ENCODE data around the gene PARD3. TPM values are rescaled to one million over a fixed set of nuclear protein-coding genes. Genes with fewer than 3 reads are reported as not detected.

PARD3 gene
- total and polyA plus RNA-seq, 7 donors, result 20.2 to 84.4 (median 53.4) TPM

GRCh38 chr10:34548466-34548865 is 266.6 kb downstream of the PARD3 start:
- no peak for TF ChIP-seq CTCF (IDR thresholded peaks at IDR 0.05)
- ATAC-seq (no peak), DNase-seq (no peak)
- no peak overlapping the region for H3K27ac ChIP-seq
- no peaks in the 10 kb centered on the region for H3K36me3 ChIP-seq (ENCODE audit: insufficient read depth in 1 of 2, low read depth in 1 of 2)
- H3K27me3 ChIP-seq (ENCODE audit: insufficient read depth in 3 of 3, low read length in 2 of 3), result no peaks in the 10 kb centered on the region
- no peak overlapping the region for H3K4me3 ChIP-seq
- 31 to 78% (median 39%) methylated on average over 4 of the region's 4 CpGs for WGBS, 3 donors
- peaks cover 33% of the 10 kb centered on the region for H3K4me1 ChIP-seq
- H3K9me3 ChIP-seq, result no peaks in the 10 kb centered on the region
- intact Hi-C loops (cut with DNase I), result no loop called here

GRCh38 chr10:34547695-34548094 is 267.4 kb downstream of the PARD3 start:
- no peaks in the 10 kb centered on the region for H3K9me3 ChIP-seq
- H3K36me3 ChIP-seq (ENCODE audit: insufficient read depth in 1 of 2, low read depth in 1 of 2), result no peaks in the 10 kb centered on the region
- DNase-seq, result no peak
- no peak for ATAC-seq
- no peaks in the 10 kb centered on the region for H3K27me3 ChIP-seq (ENCODE audit: insufficient read depth in 3 of 3, low read length in 2 of 3)
- intact Hi-C loops (cut with DNase I), result no loop called here
- 89 to 95% (median 94%) methylated on average over 2 of the region's 2 CpGs for WGBS, 3 donors
- H3K27ac ChIP-seq, result no peak overlapping the region
- no peak overlapping the region for H3K4me3 ChIP-seq
- no peak for TF ChIP-seq CTCF (IDR thresholded peaks at IDR 0.05)
- peaks cover 33% of the 10 kb centered on the region for H3K4me1 ChIP-seq

GRCh38 chr10:34547291-34547690 is 267.8 kb downstream of the PARD3 start:
- no peak for TF ChIP-seq CTCF (IDR thresholded peaks at IDR 0.05)
- Histone ChIP-seq H3K4me3 (no peak overlapping the region), H3K9me3 (no peaks in the 10 kb centered on the region), H3K27ac (no peak overlapping the region), H3K36me3 (ENCODE audit: insufficient read depth in 1 of 2, low read depth in 1 of 2) (no peaks in the 10 kb centered on the region), H3K27me3 (ENCODE audit: insufficient read depth in 3 of 3, low read length in 2 of 3) (no peaks in the 10 kb centered on the region), H3K4me1 (peaks cover 33% of the 10 kb centered on the region)
- DNase-seq (no peak), ATAC-seq (no peak)
- 57 to 73% (median 58%) methylated on average over 5 of the region's 5 CpGs for WGBS, 3 donors
- intact Hi-C loops (cut with DNase I), result no loop called here

- no peak for ATAC-seq
- Histone ChIP-seq H3K27ac (no peak overlapping the region), H3K27me3 (ENCODE audit: insufficient read depth in 3 of 3, low read length in 2 of 3) (no peaks in the 10 kb centered on the region), H3K4me3 (no peak overlapping the region), H3K9me3 (no peaks in the 10 kb centered on the region), H3K4me1 (peaks cover 29% of the 10 kb centered on the region), H3K36me3 (ENCODE audit: insufficient read depth in 1 of 2, low read depth in 1 of 2) (no peaks in the 10 kb centered on the region)
- no peak for TF ChIP-seq CTCF (IDR thresholded peaks at IDR 0.05)
- intact Hi-C loops (cut with DNase I), result no loop called here
- DNase-seq, result no peak
Measured at GRCh38 chr10:34544400-34544799, 270.7 kb downstream of the PARD3 start.

- Histone ChIP-seq H3K27me3 (ENCODE audit: insufficient read depth in 3 of 3, low read length in 2 of 3) (no peaks in the 10 kb centered on the region), H3K9me3 (no peaks in the 10 kb centered on the region), H3K27ac (no peak overlapping the region), H3K36me3 (ENCODE audit: insufficient read depth in 1 of 2, low read depth in 1 of 2) (no peaks in the 10 kb centered on the region), H3K4me1 (peaks cover 22% of the 10 kb centered on the region), H3K4me3 (no peak overlapping the region)
- ATAC-seq, result no peak
- no peak for DNase-seq
- no peak for TF ChIP-seq CTCF (IDR thresholded peaks at IDR 0.05)
- intact Hi-C loops (cut with DNase I), result no loop called here
- 58 to 71% (median 65%) methylated on average over 2 of the region's 2 CpGs for WGBS, 3 donors
Measured at GRCh38 chr10:34543716-34544115, 271.4 kb downstream of the PARD3 start.
